ENCODE results near the gene GART.
A peak's percentile ranks its signal among the peaks of the same experiment; 100 is the strongest.
"Not testable (repeated sequence)": the region's sequence is repeated elsewhere in the genome, so short reads cannot be mapped to it uniquely, and the experiment has no call there.

Gene GART

DNA sequence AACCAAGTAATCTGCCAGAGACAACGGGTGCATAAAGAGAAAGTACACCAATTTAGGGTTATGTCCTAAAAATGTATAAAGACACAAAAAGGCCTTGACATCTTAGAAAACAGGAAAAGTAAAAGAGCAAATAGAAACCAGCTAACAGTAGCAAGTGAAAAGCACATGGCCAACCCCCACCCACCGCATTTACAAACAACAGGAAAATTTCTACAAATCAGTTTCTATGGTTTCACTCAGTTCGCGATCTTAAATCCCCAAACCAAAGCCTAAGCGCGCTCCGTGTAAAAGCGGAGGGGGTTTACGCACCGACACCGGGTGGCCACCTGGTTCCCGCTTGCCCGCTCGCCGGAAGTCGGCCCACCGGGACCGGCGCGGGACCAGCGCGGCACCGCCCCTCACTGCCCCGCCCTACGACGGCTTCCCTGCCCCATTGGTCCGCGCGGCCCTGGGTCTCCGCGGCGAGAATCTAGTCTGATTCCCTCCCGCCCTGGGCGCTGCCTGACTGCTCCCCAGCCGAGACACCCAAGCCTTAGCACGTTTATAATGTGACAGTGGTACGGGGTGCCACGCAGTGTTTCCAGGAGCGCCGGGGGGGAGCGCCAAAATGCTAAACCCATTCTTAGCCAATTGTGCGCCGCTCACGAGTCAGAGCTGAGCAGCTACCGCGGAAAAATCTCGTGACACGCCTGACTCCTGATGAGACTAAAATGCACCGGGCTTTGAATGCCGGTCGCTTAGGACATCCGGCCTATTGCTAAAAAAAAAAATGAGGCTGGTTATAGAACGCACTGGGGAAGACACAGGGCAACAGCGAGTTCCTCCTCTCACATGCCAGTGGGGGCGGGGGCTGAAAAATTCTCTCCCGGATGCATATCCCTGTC lies at the start of gene GART:
GART (minus strand) TSS at position 362 of the 884 bp plus-strand sequence. CDS start 2,802 bp downstream, outside the sequence.
- DNase-seq = peak; percentile 82

- peak; percentile 69 for DNase-seq
Measured at GRCh38 chr21:33588485-33589335, 46.8 kb upstream of the GART start, which contains the start of gene DONSON. Gene DONSON, minus strand, starts transcription at chr21:33588684. Its CDS starts 43 bp downstream, at chr21:33588641.

DNA sequence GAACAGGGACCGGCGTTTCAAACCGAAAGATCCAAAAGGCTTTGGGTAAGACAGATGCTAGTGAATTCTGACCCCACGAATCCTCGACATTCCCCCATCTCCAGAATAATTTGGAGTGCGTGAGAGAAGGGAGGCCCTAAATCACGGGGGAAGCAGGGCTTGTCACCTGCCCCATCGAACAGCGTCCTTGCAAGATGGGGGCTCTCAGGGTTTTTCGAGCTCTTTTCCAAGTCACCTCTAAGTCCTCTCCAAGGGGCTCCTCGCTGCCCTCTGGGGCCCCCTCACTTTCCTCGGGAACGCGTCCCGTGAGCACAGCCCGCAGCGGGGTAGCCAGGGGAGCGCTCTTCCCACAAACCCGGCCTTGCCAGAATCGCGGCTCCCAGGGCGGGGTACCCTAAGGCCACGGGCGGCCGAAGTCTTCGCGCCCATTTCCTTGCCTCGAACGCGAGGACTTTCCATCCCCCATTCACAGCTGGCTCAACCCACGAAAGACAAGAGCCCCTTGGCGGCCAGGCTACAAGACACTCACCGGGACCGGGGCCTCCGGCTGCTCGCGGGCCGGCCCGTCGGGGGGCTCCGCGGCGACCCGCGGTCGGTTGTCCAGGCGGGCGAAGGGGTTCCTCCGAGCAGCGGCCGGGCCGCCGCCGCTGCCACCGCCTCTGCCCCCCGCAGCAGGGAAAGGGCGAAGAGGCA lies 46.0 kb upstream of the GART start:
- DNase-seq = peak; percentile 28

GRCh38 chr21:33586927-33587326 lies 45.0 kb upstream of the GART start:
- no peak for DNase-seq

- no peak for DNase-seq
Measured at GRCh38 chr21:33584455-33584854, 42.5 kb upstream of the GART start.

DNA sequence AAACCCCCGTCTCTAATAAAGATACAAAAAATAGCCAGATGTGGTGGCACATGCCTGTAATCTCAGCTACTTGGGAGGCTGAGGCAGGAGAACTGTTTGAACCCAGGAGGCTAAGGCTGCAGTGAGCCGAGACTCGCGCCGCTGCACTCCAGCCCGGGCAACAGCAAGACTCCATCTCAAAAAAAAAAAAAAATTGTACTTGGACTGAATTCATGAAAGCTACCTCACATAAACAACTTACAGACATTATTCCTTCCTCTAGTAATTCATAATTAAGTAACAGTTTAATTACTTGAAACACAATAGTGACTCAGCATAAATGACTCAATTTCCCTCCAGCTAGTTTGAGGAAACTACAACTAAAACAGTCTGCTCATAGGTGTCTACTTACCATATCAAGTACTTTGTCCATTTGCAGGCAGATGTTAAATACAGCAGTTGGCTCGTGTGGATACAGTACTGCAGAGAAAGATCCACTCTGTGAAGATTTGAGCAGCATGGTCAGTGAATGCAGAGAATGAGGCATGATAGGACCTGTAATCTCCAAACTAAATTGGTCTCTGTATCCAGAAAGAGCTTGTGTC lies 37.1 kb upstream of the GART start:
- DNase-seq = no peak

DNA sequence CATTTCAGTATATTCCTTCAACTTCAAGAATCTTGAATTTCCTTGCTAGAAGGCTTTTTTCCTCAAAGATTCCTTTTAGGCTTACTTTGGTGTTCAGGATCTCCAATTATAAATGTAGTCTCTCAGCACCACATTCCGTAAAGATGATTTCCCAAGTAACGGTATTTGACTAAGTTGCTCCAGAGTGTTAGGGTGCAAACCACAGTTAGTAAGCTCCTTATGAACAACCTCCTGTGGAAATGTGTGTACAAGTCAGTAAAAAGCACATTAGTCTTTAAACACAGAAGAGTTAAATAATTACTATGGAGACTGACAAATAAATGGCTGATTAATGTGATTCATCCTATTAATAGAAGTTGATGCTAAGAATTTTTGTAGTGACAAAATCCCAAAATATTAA lies 36.3 kb upstream of the GART start:
- no peak for DNase-seq

DNA sequence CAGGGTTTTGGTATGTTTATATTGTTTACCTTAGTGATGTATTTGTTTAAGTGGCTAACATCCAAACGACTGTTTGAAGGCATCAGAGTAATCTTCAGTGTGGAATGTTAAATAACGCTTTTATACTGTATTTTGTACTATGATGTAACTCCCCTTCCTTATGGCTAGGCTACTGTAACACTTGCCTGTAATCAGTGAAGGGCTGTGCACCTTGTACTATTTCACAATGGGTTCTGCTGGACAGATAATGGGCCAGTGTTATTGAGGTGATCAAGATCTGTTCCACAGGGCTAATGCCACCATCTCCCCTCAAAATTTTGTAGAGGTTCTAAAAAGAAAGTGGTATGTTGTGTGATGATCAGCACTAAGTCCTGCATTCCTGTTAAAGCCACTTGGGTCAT lies 34.8 kb upstream of the GART start:
- not testable (repeated sequence) for DNase-seq

GRCh38 chr21:33572350-33572749 lies 30.4 kb upstream of the GART start:
- no peak for DNase-seq

DNA sequence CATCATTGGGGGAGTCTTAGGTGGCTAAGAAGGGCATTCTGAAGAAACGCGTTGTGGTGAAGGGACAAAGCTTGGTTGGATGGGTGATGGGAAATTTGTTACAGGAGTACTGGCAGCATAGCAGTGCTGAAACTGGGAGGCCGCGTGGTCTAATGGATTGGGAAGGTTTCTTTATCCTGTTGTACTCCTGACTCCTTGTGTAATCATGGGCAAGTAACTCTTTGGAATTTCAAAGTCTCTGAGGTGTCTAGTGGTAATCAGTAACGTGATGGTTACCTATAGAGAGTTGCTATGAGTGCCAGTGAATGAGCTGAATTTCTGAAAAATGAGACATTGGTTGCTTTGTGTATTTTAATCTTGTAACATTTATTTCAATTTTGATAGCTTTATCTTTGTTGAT lies 28.1 kb upstream of the GART start:
- no peak for DNase-seq

DNA sequence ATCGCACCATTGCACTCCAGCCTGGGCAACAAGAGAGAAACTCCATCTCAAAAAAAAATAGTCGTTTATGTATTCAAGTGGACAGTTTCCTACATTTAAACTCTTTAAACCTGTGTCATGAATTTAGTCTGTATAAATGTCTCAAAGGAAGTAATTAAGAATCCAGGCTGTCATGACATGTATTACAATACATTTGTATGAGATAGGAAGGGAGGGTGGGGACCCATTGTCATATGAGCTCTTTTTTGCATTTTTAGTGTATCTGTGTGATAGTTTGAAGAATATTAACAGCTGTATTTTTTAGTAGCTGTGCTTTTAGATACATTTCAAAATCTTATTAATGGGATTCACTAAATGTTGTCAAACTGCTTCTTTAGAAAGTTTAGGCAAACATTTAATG lies 26.5 kb upstream of the GART start:
- DNase-seq = no peak

DNA sequence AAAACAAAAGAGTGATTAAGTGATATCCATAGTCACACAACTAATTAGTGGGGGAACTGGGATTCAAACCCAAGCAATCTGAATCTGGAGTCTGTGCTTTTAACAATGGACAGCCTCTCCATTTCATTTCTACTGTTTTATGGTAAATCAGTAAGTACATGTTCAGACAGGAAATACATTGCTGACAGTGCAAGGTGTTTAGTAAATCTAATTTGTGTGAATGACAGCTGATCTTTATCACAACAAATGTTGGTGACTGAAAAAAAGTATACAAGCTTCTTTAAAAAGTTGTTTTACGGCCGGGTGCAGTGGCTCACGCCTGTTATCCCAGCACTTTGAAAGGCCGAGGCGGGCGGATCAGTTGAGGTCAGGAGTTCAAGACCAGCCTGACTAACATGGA lies 26.0 kb upstream of the GART start:
- DNase-seq = no peak

DNA sequence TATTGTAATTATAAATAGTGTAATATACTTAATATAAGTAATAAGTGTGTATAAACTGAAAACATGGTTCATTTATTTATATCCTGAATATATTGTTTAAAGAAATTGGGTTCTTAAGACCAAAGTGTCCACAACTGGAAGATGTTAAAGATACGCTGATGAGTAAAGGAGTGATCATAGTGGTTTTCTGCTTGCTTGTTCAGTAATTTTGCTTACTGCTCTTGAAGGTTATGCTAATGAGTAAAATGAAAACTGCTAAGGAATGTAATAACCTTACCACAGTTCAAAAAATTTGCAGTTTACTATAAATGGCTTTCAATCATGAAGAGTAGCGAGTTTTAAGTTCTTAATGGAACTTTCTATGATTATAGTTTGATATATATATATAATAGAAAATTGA lies 24.6 kb upstream of the GART start:
- no peak for DNase-seq

- no peak for DNase-seq
Measured at GRCh38 chr21:33562389-33562788, 20.5 kb upstream of the GART start.

DNA sequence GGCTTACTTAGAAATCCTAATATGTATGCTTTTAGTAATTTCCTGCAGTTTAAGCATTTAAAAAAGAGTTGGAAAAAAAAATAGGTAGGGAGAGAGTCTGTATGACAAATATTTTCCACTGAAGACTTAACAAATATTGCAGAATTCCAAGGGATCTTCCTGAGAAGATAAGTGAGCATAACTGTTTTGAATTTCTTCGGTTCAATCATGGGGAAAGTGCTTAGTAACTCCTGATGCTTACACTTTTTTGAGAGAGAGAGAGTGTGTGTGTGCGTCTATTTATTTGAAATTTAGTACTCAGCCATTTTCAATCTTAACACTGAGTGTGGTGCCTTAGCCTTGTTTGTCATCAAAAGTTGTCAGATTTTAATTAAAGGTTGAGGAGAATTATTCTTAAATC lies 19.5 kb upstream of the GART start:
- no peak for DNase-seq

- DNase-seq = no peak
Measured at GRCh38 chr21:33560965-33561364, 19.0 kb upstream of the GART start.

GRCh38 chr21:33559813-33560212 lies 17.9 kb upstream of the GART start:
- no peak for DNase-seq

- no peak for DNase-seq
Measured at GRCh38 chr21:33558777-33559421, 17.0 kb upstream of the GART start.

DNA sequence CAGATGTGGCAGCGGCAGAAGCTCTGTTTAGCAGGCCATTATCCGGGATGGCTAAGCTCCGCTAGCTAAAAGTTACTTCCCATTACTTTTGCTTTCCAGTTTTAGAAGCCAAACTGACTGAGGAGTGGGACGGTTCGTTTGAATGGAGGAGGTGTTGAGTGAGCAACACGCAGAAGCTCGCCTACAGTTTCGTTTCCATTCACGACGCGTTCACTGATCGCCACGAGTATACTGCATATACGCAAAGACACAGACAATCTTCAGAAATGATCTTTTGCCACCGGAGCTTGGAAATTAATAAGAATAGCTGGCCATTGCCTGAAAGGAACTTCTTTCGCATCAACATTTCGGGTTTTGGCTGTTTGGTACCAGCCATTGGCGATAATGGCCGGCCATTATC lies 15.5 kb upstream of the GART start:
- no peak for DNase-seq

DNA sequence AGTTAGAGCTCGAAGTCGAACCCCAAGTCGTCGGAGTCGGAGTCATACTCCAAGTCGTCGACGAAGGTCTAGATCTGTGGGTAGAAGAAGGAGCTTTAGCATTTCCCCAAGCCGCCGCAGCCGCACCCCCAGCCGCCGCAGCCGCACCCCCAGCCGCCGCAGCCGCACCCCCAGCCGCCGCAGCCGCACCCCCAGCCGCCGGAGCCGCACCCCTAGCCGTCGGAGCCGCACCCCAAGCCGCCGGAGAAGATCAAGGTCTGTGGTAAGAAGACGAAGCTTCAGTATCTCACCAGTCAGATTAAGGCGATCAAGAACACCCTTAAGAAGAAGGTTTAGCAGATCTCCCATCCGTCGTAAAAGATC lies 13.0 kb upstream of the GART start:
- no peak for DNase-seq

DNA sequence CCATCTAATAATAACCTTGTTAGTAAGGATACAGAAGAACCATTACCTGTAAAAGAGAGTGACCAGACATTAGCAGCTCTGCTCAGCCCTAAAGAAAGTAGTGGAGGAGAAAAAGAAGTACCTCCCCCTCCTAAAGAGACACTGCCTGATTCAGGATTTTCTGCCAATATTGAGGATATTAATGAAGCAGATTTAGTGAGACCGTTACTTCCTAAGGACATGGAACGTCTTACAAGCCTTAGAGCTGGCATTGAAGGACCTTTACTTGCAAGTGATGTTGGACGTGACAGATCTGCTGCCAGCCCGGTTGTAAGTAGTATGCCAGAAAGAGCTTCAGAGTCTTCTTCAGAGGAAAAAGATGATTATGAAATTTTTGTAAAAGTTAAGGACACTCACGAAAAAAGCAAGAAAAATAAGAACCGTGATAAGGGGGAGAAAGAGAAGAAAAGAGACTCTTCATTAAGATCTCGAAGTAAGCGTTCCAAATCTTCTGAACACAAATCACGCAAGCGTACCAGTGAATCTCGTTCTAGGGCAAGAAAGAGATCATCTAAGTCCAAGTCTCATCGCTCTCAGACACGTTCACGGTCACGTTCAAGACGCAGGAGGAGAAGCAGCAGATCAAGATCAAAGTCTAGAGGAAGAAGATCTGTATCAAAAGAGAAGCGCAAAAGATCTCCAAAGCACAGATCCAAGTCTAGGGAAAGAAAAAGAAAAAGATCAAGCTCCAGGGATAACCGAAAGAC lies 12.5 kb upstream of the GART start:
- no peak for DNase-seq

Data from NCI-H1092 (cell line).